GM21447 (cell line): Measurements from ENCODE around the gene GPR89A.
"Not testable (repeated sequence)": the region's sequence is repeated elsewhere in the genome, so short reads cannot be mapped to it uniquely, and the experiment has no call there.

Source experiments
- ATAC-seq: cut with Tn5 transposase; IDR thresholded peaks from one replicate; pipeline ENCODE4 v1.9.1; 2021; ENCODE audit not compliant: unreplicated experiment

Gene GPR89A

DNA sequence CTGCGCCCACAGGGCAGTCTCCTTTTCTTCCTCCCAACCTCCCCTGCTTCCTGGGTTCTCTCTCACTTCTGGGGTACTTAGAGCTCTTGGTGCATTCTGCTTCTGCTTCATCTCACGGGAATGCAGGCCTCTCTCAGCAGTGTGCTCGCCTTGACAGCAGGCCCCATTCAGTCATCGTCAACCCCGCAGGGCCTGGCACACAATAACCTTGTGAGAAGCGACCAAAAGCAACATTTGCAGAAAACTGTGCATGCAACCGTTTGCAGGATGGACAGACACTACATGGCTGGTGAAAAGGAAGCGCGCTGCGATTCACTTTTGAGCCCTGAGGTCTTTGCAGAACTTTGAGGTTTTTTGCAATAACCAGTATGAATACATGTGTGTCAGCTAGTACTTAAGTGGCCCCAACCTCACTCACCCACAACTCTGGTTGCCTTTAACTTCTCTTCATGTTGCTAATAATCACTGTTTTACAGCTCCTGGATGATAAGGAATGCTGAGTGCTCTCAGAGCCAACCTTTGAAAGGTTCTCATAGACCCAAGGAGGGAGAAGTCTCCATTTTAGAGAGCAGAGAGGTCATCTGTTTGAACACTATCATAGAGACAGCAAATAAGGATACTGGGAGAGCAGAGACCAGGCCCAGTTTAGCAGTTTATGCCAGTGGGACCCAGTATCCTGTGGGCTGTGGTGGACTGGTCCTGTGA lies 109.0 kb downstream of the GPR89A start:
- no peak for ATAC-seq

GRCh38 chr1:145717833-145718232 lies 110.0 kb downstream of the GPR89A start:
- no peak for ATAC-seq

GRCh38 chr1:145718465-145718864 lies 110.7 kb downstream of the GPR89A start:
- not testable (repeated sequence) for ATAC-seq

DNA sequence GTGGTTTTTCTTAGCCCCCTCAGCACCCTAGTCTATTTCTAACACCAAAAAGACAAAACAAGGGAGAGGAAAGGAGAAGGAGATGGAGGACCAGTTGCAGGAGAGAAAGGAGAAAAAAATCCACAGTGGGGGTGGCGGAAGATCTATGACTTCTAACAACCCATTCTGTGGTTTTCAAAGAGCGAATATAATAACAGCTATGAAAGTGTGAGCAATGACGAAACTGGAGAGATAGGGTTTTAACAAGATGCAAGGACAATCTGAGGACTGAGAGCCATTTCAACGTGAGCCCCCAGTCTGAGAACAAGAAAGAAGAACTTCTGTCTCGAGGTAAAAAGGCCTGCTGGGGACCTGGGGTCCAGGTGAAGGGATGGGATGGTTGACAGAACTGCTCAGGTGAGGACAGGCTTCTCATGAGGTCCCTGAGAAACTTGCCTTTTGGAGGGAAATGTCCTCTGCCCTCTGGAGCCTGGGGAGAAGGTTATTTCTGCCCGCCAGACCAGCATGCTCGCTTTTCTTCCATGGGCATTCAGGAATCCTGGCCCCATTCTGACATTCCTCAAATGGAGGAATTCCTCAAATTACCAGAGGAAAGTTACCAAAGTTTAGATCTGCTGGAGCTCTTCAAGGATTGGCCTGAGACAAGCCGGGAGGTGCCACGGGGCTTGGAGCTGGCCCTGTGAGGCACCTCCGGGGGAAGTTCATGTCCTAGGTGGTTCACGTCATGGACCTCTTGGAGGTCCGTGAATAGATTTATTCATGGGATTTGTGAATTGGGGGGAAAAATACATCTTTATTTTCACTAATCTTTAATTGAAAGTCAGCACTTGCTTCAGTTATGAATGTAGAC lies 111.7 kb downstream of the GPR89A start, which contains the start of gene CD160:
CD160 (plus strand) TSS at position 270 of the 850 bp plus-strand sequence. CDS start 8,829 bp downstream, outside the sequence.
- no peak for ATAC-seq
